Measurements from ENCODE around the gene ARL8A. TPM values are rescaled to one million over a fixed set of nuclear protein-coding genes. Genes with fewer than 3 reads are reported as not detected.

ARL8A gene
- total and polyA plus RNA-seq, 2 of the 4 experiments (the other 2 are of a cell fraction) = 18.1 to 30.7 TPM

- CTCF ChIA-PET = no interaction called here
- intact Hi-C loops (cut with micrococcal nuclease) = no loop called here
Observed at GRCh38 chr1:202171292-202172014, 26.9 kb upstream of the ARL8A start.

More at GRCh38 chr1:202171292-202172014, 26.9 kb upstream of the ARL8A start:
- dilution Hi-C loops (cut with HindIII; ENCODE audit: low sequenced_read_pairs, unreplicated experiment) (no loop called here), in situ Hi-C loops (cut with MboI; ENCODE audit: low sequenced_read_pairs) (no loop called here)
- H3K4me3 ChIP-seq (ENCODE audit: insufficient read depth, low read depth, low read length) = no peak overlapping the region
- no peak overlapping the region for H2BK5ac ChIP-seq (ENCODE audit: low read depth, low read length, poor library complexity, severe bottlenecking)
- H3K4me1 ChIP-seq (ENCODE audit: control insufficient read depth, insufficient read depth, low read length) = no peaks in the 10 kb centered on the region
- H3K4ac ChIP-seq (ENCODE audit: low read depth, low read length) = no peak overlapping the region
- POLR2A ChIA-PET (ENCODE audit: unreplicated experiment) = no interaction called here
- no peaks in the 10 kb centered on the region for H3K79me1 ChIP-seq (ENCODE audit: low read depth in 1 of 2, low read length in 2 of 2)
- no peak overlapping the region for H2BK20ac ChIP-seq (ENCODE audit: low read depth, low read length)
- H3K4me2 ChIP-seq (ENCODE audit: low read depth, low read length) = no peak overlapping the region
- peaks cover 25% of the 10 kb centered on the region for H3K27me3 ChIP-seq (ENCODE audit: control insufficient read depth, insufficient read depth, low read length)
- H3K36me3 ChIP-seq (ENCODE audit: control insufficient read depth, insufficient read depth, low read length) = no peaks in the 10 kb centered on the region
- DNase-seq (no peak), ATAC-seq (ENCODE audit: low read depth) (no peak)
- no peak overlapping the region for H2AFZ ChIP-seq (replicated peaks; ENCODE audit: low read length, poor library complexity)
- no peak overlapping the region for H4K8ac ChIP-seq (ENCODE audit: low read depth in 2 of 2, low read length in 2 of 2)
- no peak overlapping the region for H2AK5ac ChIP-seq (ENCODE audit: low read depth, low read length)
- no peak overlapping the region for H3K23ac ChIP-seq (ENCODE audit: low read depth, low read length)
- no peak overlapping the region for H3K14ac ChIP-seq (replicated peaks; ENCODE audit: low read depth, low read length)
- TF ChIP-seq FOS (IDR thresholded peaks at IDR 0.05; ENCODE audit: low read depth, low read length) (no peak), MAFK (IDR thresholded peaks at IDR 0.05; ENCODE audit: low read depth, low read length) (no peak), CHD1 (IDR thresholded peaks at IDR 0.05; ENCODE audit: low read depth, low read length) (no peak), RCOR1 (IDR thresholded peaks at IDR 0.05; ENCODE audit: insufficient replicate concordance, low read length) (no peak)
- no peaks in the 10 kb centered on the region for H3K9me1 ChIP-seq (ENCODE audit: insufficient read depth, low read length)
- H3K9ac ChIP-seq (ENCODE audit: low read depth, low read length) = no peak overlapping the region
- H3K56ac ChIP-seq (ENCODE audit: extremely low read depth, insufficient read depth, low read length) = no peak overlapping the region
- no peak overlapping the region for H3K27ac ChIP-seq (ENCODE audit: insufficient read depth, low read length)
- no peak overlapping the region for H2BK15ac ChIP-seq (ENCODE audit: low read depth, low read length)
- H4K20me1 ChIP-seq (ENCODE audit: insufficient read depth, low read length) = no peaks in the 10 kb centered on the region
- no peak overlapping the region for H3K18ac ChIP-seq (ENCODE audit: low read depth, low read length)
- H4K91ac ChIP-seq (ENCODE audit: insufficient read depth, low read depth, low read length) = no peak overlapping the region
- WGBS, 2 experiments (ENCODE audit: extremely low coverage in 2 of 2, insufficient read length in 1 of 2) = 87% methylated on average over 6 of the region's 11 CpGs; no CpG with 5 or more reads in 1 of the 2 experiments
- no peaks in the 10 kb centered on the region for H3K9me3 ChIP-seq (ENCODE audit: control insufficient read depth, insufficient read depth, low read length)
- H4K5ac ChIP-seq (ENCODE audit: low read depth, low read length) = no peak overlapping the region
- no TSS peak for BruUV-seq (replicated peaks)
- no peak overlapping the region for H2AK9ac ChIP-seq (replicated peaks; ENCODE audit: low read depth, low read length, poor library complexity)
- no peak overlapping the region for H2BK120ac ChIP-seq (ENCODE audit: low read depth, low read length)

Data from IMR-90 (cell line).